Astrocyte of the spinal cord (primary cell): Measurements from ENCODE around the gene PTPN11.

Experiments used
- DNase-seq: peaks from one replicate; pipeline ENCODE4 v3.0.0; 2011; ENCODE audit warnings: low read depth, low spot score
- H3K4me3 ChIP-seq: 2 replicates; pipeline ENCODE4 v1.5.1; 2011; ENCODE audit warnings: low read depth, mild to moderate bottlenecking, low read length, moderate library complexity
- in situ Hi-C: cut with HindIII; loops from 2 replicates; pipeline ENCODE4 v1.10.0; 2017; ENCODE audit warnings: low sequenced_read_pairs
- TF ChIP-seq, protein P1 (sequence below): IDR thresholded peaks from 2 replicates; pipeline ENCODE4 v1.5.1; 2012; ENCODE audit warnings: low read depth, mild to moderate bottlenecking, low read length, inconsistent platforms

Gene PTPN11

DNA sequence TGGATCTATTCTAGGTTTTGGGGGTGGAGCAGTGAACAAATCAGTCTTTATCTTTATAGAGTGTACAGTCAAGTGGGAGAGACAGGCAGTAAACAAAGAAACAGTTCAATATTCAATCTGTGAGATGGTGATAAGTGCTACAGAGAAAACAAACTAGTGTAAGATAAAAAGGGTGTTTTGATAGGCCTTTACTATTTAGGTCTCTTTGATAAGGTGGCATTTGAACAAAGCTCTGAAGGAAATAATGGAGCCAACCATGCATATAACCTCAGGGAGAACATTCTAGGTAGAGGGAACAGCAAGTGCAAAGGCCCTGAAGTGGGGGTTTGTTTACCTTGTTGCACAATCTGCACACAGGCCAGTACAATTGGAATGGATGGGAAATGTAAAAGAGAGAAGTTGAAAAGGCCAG, 47.3 kb downstream of the PTPN11 start:
- DNase-seq: no peak
- no peak overlapping the region for H3K4me3 ChIP-seq
- TF ChIP-seq, protein P1, sequence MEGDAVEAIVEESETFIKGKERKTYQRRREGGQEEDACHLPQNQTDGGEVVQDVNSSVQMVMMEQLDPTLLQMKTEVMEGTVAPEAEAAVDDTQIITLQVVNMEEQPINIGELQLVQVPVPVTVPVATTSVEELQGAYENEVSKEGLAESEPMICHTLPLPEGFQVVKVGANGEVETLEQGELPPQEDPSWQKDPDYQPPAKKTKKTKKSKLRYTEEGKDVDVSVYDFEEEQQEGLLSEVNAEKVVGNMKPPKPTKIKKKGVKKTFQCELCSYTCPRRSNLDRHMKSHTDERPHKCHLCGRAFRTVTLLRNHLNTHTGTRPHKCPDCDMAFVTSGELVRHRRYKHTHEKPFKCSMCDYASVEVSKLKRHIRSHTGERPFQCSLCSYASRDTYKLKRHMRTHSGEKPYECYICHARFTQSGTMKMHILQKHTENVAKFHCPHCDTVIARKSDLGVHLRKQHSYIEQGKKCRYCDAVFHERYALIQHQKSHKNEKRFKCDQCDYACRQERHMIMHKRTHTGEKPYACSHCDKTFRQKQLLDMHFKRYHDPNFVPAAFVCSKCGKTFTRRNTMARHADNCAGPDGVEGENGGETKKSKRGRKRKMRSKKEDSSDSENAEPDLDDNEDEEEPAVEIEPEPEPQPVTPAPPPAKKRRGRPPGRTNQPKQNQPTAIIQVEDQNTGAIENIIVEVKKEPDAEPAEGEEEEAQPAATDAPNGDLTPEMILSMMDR: no peak
- in situ Hi-C loops: no loop called here

DNA sequence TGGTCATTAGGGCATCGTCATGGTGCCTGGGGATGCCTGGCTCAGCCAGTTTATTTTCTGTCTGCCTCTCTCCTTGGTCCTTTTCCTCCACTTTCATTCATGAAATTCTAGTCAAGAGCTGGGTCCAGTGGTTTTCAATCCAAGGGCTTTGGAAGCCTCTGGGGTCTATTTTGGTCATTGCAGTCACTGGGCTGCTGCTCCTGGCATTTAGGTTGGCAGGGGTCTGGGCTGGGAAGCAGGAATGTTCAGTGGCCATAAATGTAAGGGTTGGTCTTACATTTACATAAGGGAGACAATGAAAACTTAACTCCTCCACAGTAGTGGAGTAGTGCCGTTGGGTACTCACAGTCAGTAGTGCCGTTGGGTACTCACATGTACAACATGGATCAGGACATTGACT, 48.1 kb downstream of the PTPN11 start:
- in situ Hi-C loops: no loop called here

DNA sequence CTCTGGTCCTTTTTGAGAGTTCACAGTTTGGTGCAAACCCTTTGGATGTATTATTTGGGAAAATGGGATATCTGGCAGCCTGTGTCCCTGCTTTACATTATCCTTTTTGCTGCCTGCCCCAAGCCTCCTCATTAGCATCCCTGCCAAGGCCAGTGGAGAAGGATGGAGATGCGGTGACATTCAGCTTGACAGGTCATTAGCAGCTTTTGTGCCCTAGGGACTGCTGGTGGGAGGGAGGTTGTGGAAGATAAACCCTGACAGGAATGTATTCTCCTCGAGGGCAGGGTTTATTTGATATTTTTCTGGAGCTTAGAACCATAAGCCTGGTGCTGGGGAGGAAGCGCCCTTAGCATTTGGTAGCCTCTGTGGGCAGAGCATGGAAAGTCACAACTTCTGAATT, 49.3 kb downstream of the PTPN11 start:
- no peak overlapping the region for H3K4me3 ChIP-seq
- no peak for DNase-seq
- in situ Hi-C loops: no loop called here
- TF ChIP-seq, protein P1: no peak

More for the DNA sequence above, 48.1 kb downstream of the PTPN11 start:
- DNase-seq: no peak
- H3K4me3 ChIP-seq: no peak overlapping the region
- TF ChIP-seq, protein P1: no peak

DNA sequence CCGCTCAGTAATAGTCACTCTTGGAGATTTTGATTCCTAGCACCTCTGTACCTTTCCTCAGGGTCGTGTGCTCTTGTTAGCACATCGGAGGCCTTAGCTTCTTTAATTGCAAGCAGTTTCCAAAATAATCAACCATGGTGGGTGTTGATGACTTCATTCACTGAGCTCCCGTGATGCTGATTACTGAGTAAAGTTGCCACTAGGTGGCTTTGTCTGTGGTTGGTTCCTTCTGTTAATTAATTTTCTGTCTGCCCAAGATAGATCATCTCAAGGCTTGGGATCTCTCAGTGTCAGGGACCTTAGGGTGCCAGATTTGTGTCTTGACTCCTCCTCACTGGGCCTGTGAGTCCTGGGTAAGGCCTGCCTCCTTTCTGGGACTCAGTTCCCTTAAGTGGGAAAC, 54.3 kb downstream of the PTPN11 start:
- no peak for DNase-seq

DNA sequence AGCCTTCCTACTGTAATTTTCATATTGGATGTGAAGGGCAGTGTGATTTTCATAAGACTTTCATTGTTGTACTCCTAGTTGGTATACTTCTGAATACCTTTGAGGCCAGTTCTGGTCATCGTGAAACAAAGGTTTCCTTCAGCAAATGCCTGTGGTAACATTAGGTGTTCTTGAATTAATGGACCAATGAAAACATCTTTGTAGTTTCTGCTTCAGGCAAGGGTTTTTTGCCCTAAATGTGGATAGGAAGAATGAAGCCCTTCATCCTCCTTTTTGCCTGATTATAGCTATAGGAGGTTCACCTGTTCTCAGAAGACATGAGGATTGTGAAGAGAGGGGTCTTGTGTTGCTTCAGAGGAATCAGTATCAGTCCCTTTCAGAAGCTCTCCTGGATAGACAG, 60.7 kb downstream of the PTPN11 start:
- H3K4me3 ChIP-seq: no peak overlapping the region
- no peak for DNase-seq
- in situ Hi-C loops: no loop called here
- TF ChIP-seq, protein P1: no peak

More for the DNA sequence above, 54.3 kb downstream of the PTPN11 start:
- in situ Hi-C loops: no loop called here
- TF ChIP-seq, protein P1: peak; percentile 22
- H3K4me3 ChIP-seq: no peak overlapping the region

DNA sequence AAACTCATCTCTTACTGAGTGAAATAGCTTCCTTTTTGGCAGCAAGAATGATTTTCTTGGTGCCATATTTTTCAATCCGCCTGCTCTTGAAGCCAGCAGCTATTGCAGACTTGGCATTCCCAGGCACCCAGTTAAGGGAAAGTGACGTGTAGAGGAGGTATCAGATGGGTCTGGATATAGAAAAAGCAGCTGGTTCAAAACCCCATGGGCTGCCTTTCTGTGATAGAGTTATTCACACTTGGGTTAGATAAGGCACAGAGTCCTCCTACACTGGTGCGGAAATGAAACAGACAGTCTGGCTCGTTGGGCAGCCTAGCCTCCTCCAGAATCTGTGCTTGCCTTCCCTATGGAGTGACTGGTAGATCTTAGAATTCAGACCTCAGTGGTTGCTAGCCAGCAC, 62.2 kb downstream of the PTPN11 start:
- no peak overlapping the region for H3K4me3 ChIP-seq
- TF ChIP-seq, protein P1: no peak
- in situ Hi-C loops: no loop called here
- no peak for DNase-seq

DNA sequence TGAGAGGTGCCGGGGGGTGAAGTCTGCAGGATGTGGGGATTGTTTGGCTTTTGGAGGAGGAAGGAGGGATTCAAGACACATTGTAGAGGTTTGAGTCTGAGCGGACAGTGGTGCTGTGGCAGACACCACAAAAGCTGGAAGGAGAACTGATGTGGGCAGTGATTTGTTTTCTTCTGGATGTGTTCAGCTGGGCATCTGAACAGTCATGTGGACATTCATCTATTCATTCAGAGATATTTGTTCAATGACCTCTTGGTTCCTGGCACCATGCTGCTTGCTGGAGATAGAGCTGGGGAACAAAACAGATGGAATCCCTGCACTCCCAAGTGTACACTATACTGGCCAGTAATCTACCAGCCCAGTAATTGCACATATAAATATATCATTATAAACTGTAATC, 64.0 kb downstream of the PTPN11 start:
- TF ChIP-seq, protein P1: no peak
- no peak for DNase-seq
- no peak overlapping the region for H3K4me3 ChIP-seq
- in situ Hi-C loops: no loop called here
